Esophagus (tissue), 2 donors: ENCODE results near the gene NFYA. TPM values are rescaled to one million over a fixed set of nuclear protein-coding genes. Genes with fewer than 3 reads are reported as not detected.

Experiments
- H3K27ac ChIP-seq, 2 donors: one replicate each; pipeline ENCODE4 v1.5.1; 2013; ENCODE audit warnings: low read depth in 2 of 2, mild to moderate bottlenecking in 2 of 2, inconsistent platforms in 1 of 2, low read length in 1 of 2, moderate library complexity in 1 of 2
- H3K27me3 ChIP-seq, 2 donors: one replicate each; pipeline ENCODE4 v1.6.1; 2013; ENCODE audit warnings: low read length in 2 of 2, control low read depth in 1 of 2, mild to moderate bottlenecking in 1 of 2; ENCODE audit not compliant: insufficient read depth in 2 of 2, control insufficient read depth in 1 of 2
- H3K36me3 ChIP-seq, 2 donors: one replicate each; pipeline ENCODE4 v1.6.1; 2013; ENCODE audit warnings: low read length in 1 of 2; ENCODE audit not compliant: control insufficient read depth in 2 of 2, insufficient read depth in 2 of 2
- H3K4me1 ChIP-seq, 2 donors: one replicate each; pipeline ENCODE4 v1.6.1; 2013; ENCODE audit warnings: low read length in 1 of 2; ENCODE audit not compliant: control insufficient read depth in 2 of 2, insufficient read depth in 2 of 2
- H3K4me3 ChIP-seq, 2 donors: one replicate each; pipeline ENCODE4 v1.5.1; 2013; ENCODE audit warnings: low read length in 2 of 2, mild to moderate bottlenecking in 2 of 2, low read depth in 1 of 2, moderate library complexity in 1 of 2
- H3K9me3 ChIP-seq, 2 donors: one replicate each; pipeline ENCODE4 v1.6.1; 2013; ENCODE audit warnings: mild to moderate bottlenecking in 2 of 2, low read depth in 1 of 2, low read length in 1 of 2, moderate library complexity in 1 of 2; ENCODE audit not compliant: control insufficient read depth in 2 of 2, insufficient read depth in 1 of 2
- WGBS, 2 donors: extraction: QIAGEN DNeasy Blood & Tissue Kit; methylation state at CpG; one replicate each; pipeline ENCODE4 v1.1.7; 2013; 5-methylcytosine and 5-hydroxymethylcytosine counted together
- polyA plus RNA-seq, 2 donors: library from polyadenylated mRNA; stranded (reverse); fragments of 200-250 nt; gene quantifications; one replicate each; pipeline ENCODE4 v1.2.3, GENCODE V29; 2013
- donor health status: healthy with polysubstance abuse.
- donor health status: Bipolar disorder and iron deficiency.

NFYA gene
- polyA plus RNA-seq, 2 donors, result 5.5 to 6.5 TPM

DNA sequence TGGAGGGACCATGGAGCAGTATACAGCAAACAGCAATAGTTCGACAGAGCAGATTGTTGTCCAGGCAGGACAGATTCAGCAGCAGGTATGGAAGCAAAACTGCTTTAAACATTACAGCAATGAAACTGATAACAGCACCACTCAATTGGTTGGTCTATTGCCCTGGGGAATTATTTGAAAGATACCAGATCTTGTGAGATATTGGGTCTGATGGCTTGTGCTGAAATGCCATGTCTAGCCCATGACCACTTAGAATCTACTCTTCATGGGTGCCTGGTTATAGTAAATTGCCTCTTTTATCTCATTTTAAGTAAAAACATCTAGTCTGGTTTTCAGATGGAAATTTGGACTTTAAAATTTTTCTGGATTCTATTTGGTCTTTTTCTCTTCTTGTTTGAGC lies 6.3 kb downstream of the NFYA start:
- Histone ChIP-seq H3K4me3 (no peak overlapping the region), H3K27me3 (no peaks in the 10 kb centered on the region), H3K36me3 (peaks cover 0 to 8% of the 10 kb centered on the region in 2 donors), H3K4me1 (no peaks in the 10 kb centered on the region), H3K9me3 (no peaks in the 10 kb centered on the region), H3K27ac (no peak overlapping the region)
- WGBS, 2 donors, result 95 to 96% methylated on average over 1 of the region's 1 CpG

DNA sequence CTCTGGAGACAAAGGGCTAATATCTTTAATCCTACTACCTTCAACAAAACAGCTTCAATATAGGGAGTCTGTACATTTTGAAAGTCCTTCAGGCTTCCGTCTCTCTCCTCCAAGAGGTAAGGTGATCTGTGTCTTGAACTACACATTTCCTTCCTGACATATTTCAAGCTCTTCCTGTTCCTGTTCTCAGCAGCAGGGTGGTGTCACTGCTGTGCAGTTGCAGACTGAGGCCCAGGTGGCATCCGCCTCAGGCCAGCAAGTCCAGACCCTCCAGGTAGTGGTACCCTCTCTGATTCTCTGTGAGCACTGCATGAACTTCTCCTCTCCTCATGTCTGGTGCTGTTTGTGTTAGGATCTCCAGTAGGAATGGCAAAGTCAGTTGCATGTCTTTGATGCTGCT lies 7.8 kb downstream of the NFYA start:
- no peaks in the 10 kb centered on the region for H3K9me3 ChIP-seq
- WGBS, 2 donors, result 81 to 90% methylated on average over 2 of the region's 2 CpGs
- no peak overlapping the region for H3K4me3 ChIP-seq
- H3K27me3 ChIP-seq, result no peaks in the 10 kb centered on the region
- peaks cover 2 to 10% of the 10 kb centered on the region in 2 donors for H3K36me3 ChIP-seq
- no peaks in the 10 kb centered on the region for H3K4me1 ChIP-seq
- H3K27ac ChIP-seq, result no peak overlapping the region

DNA sequence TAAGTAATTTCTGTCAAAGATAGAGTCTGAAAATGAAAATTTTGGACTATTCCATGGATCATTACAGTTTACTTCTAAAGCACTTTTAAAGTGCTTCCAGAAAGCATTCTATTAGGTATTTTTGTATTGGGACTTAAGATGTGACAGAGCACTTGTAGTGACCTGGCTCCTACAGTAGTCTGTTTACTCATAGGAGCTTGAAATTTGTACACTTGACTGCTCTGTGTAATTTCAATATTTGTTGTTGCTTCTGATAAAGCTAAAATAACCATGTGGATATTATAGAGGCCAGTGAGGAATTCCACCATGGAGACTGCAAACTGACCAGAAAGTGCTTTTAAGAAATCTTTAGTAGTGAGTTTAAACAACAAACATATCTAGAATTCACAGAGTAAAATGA lies 10.3 kb downstream of the NFYA start:
- Histone ChIP-seq H3K27ac (no peak overlapping the region), H3K36me3 (peaks cover 2 to 10% of the 10 kb centered on the region in 2 donors), H3K27me3 (no peaks in the 10 kb centered on the region), H3K9me3 (no peaks in the 10 kb centered on the region), H3K4me3 (no peak overlapping the region), H3K4me1 (no peaks in the 10 kb centered on the region)

DNA sequence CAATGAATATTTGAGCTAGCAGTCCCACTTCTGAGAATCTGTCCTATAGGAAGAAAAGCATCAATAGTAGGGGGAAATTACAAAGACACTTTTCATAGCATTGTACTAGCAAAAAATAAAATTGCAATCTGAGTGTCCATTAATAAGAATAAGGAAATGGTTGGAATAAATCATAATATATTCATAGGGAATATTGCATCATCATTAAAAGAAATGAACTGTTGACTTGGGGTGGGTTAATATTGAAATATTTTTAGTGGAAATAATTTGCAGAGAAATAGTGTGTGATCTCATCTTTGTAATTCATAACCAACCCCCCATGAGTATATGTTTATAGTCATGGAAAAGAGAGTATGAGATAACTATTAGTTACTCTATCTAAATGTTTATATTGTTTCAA lies 12.4 kb downstream of the NFYA start:
- H3K4me1 ChIP-seq, result no peaks in the 10 kb centered on the region
- H3K27ac ChIP-seq, result no peak overlapping the region
- H3K27me3 ChIP-seq, result no peaks in the 10 kb centered on the region
- H3K9me3 ChIP-seq, result no peaks in the 10 kb centered on the region
- no peak overlapping the region for H3K4me3 ChIP-seq
- H3K36me3 ChIP-seq, result peaks cover 2 to 13% of the 10 kb centered on the region in 2 donors

DNA sequence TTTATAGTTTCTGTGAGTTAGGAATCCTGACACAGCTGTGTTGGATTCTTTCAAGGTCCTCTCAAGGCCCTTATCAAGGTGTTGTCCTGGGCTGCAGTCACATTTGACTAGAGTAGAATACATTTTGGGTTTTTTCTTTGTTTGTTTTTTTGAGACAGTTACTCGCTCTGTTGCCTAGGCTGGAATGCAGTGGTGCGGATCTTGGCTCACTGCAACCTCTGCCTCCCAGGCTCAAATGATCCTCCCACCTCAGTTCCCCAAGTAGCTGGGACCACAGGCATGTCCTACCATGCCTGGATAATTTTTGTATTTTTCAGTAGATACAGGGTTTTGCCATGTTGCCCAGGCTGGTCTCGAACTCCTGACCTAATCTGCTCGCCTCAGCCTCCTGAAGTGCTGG lies 15.7 kb downstream of the NFYA start:
- Histone ChIP-seq H3K36me3 (peaks cover 6 to 16% of the 10 kb centered on the region in 2 donors), H3K4me3 (no peak overlapping the region), H3K4me1 (no peaks in the 10 kb centered on the region), H3K9me3 (no peaks in the 10 kb centered on the region), H3K27ac (no peak overlapping the region), H3K27me3 (no peaks in the 10 kb centered on the region)
- WGBS, 2 donors, result 79 to 85% methylated on average over 4 of the region's 4 CpGs

DNA sequence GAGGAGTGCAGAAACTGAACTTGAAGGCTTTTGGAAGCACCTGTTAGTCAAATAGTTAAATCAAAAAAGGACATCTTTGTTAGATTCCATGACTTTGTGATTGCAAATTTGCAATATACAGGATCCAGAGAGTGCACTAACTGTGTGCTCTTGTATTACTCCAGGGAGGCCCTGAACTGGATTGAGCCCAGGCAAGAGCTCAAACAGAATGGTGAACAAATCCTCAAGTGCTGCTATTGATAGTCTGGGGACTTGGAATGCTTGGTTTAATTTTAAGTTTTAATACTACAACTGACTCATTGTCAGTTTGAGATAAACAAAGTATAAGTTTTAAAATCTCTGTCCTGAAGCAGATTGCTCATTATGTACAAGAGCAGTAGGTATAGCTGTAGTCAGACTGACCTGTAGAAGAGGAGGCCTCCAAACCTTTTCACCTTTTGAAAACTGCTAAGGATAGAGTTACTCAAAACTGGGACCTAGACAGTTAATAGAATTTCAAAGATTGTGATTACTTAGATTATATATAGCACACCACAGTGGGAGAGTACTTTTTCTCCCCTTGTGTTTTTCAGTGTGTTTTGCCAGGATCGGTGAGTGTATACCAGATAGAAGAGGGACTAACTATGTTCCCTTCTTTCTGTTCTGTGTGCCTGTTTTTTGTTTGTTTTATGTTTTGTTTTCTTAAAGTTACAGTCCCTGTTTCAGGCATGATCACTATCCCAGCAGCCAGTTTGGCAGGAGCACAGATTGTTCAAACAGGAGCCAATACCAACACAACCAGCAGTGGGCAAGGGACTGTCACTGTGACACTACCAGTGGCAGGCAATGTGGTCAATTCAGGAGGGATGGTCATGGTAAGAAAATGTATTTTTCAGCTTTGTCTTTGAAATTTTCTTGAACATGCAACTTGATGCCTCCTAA lies 18.3 kb downstream of the NFYA start:
- Histone ChIP-seq H3K4me1 (no peaks in the 10 kb centered on the region), H3K4me3 (no peak overlapping the region), H3K27ac (no peak overlapping the region), H3K9me3 (no peaks in the 10 kb centered on the region), H3K27me3 (no peaks in the 10 kb centered on the region), H3K36me3 (peaks cover 9 to 19% of the 10 kb centered on the region in 2 donors)
- WGBS, 2 donors, result 21 to 38% methylated on average over 1 of the region's 1 CpG

DNA sequence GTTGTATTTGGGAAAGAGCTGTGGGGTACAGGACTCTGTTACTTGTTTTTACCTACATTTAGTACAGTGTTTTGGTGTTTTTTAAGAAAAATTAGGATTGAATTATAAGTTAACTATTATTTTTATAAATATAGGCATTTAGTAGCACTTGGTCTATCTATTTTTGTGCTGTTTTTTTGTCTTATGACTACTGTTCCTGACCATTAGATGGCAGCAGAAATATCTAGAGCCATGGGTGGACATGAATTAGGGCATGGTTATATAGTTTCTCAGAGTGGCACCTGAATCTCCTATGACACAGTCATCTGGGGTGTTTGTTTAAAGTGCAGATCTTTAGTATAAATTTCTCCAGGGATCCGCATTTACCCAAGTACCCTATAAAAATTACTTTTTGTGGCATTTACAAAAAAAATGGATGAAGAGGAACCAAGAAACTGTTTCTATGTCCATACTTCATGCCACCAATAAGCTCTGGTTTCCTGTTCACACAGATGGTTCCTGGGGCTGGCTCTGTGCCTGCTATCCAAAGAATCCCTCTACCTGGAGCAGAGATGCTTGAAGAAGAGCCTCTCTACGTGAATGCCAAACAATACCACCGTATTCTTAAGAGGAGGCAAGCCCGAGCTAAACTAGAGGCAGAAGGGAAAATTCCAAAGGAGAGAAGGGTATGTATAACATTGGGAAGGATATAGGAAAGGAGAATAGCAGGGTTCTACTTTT lies 19.8 kb downstream of the NFYA start:
- 93 to 97% methylated on average over 4 of the region's 4 CpGs for WGBS, 2 donors
- Histone ChIP-seq H3K36me3 (peaks cover 13 to 27% of the 10 kb centered on the region in 2 donors), H3K4me1 (no peaks in the 10 kb centered on the region), H3K27me3 (no peaks in the 10 kb centered on the region), H3K27ac (no peak overlapping the region), H3K9me3 (no peaks in the 10 kb centered on the region), H3K4me3 (no peak overlapping the region)

DNA sequence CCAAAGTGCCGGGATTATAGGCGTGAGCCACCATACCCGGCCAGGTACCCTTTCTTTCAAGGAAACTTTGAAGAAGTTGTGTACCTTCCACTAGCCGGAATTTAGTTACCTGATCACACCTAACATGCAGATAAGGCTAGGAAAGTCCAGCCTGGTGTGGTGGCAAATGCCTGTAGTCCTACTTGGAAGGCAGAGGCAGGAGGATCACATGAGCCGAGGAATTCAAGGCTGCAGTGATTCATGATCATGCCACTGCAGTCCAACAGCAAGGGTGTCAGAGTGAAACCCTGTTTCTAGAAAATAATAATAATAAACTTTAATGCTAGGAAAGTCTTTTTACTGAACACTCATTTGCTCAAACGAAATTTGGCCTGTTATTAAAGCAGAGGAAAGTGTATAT lies 21.0 kb downstream of the NFYA start:
- Histone ChIP-seq H3K36me3 (peaks cover 14 to 36% of the 10 kb centered on the region in 2 donors), H3K4me1 (no peaks in the 10 kb centered on the region), H3K4me3 (no peak overlapping the region), H3K27me3 (no peaks in the 10 kb centered on the region), H3K27ac (no peak overlapping the region), H3K9me3 (no peaks in the 10 kb centered on the region)
- WGBS, 2 donors, result 94 to 95% methylated on average over 6 of the region's 6 CpGs

DNA sequence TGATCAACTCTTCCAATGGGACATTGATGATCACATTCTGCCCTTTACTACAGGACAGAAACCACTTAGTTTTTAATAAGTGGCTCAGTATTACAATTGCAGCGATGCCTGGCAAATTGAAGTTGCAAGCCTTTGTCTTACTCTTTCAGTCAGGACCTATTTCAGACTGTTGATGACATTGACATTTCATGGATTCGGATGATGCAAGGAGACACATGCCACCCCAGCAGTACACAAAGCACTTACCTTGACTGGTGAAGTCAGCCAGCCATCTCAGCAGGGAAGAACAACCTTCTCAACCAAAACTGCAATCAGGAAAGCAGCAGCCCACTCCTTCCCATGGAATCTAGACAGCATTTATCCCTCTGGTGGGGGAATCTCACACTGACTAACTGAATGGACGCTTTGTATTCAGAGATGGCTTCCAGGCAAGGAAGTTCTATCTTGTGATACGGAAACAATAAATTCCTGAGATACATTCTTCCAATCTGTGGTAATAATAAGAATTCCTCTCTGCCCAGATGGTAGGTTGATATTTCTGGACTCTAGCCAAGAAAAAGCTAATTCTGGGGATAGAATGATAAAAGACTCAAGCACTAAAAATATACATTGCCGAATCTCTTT lies 24.8 kb downstream of the NFYA start:
- Histone ChIP-seq H3K4me3 (no peak overlapping the region), H3K27me3 (no peaks in the 10 kb centered on the region), H3K36me3 (peaks cover 14 to 33% of the 10 kb centered on the region in 2 donors), H3K9me3 (no peaks in the 10 kb centered on the region), H3K4me1 (no peaks in the 10 kb centered on the region), H3K27ac (no peak overlapping the region)
- 85 to 86% methylated on average over 5 of the region's 5 CpGs for WGBS, 2 donors
